ENCODE results near the gene AP1AR.
"Not testable (repeated sequence)": the region's sequence is repeated elsewhere in the genome, so short reads cannot be mapped to it uniquely, and the experiment has no call there.

The AP1AR gene

GRCh38 chr4:112279025-112279881 lies 47.7 kb downstream of the AP1AR start:
- DNase-seq (ENCODE audit: low spot score): no peak

- no peak for DNase-seq (ENCODE audit: low spot score)
Measured at GRCh38 chr4:112279882-112280315, 48.3 kb downstream of the AP1AR start.

GRCh38 chr4:112280386-112281056 lies 48.9 kb downstream of the AP1AR start:
- no peak for DNase-seq (ENCODE audit: low spot score)

GRCh38 chr4:112281895-112282398 lies 50.4 kb downstream of the AP1AR start:
- not testable (repeated sequence) for DNase-seq (ENCODE audit: low spot score)

- no peak for DNase-seq (ENCODE audit: low spot score)
Measured at GRCh38 chr4:112282860-112283667, 51.5 kb downstream of the AP1AR start.

- no peak for DNase-seq (ENCODE audit: low spot score)
Measured at GRCh38 chr4:112284166-112284565, 52.6 kb downstream of the AP1AR start.

- DNase-seq (ENCODE audit: low spot score): no peak
Measured at GRCh38 chr4:112284662-112285411, 53.2 kb downstream of the AP1AR start.

- DNase-seq (ENCODE audit: low spot score): no peak
Measured at GRCh38 chr4:112287258-112287989, 55.8 kb downstream of the AP1AR start.

GRCh38 chr4:112288455-112288854 lies 56.9 kb downstream of the AP1AR start:
- DNase-seq (ENCODE audit: low spot score): no peak

GRCh38 chr4:112289407-112290253 lies 58.0 kb downstream of the AP1AR start:
- no peak for DNase-seq (ENCODE audit: low spot score)

- DNase-seq (ENCODE audit: low spot score): no peak
Measured at GRCh38 chr4:112290341-112290740, 58.8 kb downstream of the AP1AR start.

- DNase-seq (ENCODE audit: low spot score): no peak
Measured at GRCh38 chr4:112296949-112297880, 65.6 kb downstream of the AP1AR start, which contains the start of gene ALPK1. Gene ALPK1 (plus strand): TSS chr4:112297369.

GRCh38 chr4:112299721-112300120 lies 68.1 kb downstream of the AP1AR start:
- no peak for DNase-seq (ENCODE audit: low spot score)

GRCh38 chr4:112302320-112303274 lies 71.0 kb downstream of the AP1AR start:
- no peak for DNase-seq (ENCODE audit: low spot score)

GRCh38 chr4:112305477-112305876 lies 73.9 kb downstream of the AP1AR start:
- DNase-seq (ENCODE audit: low spot score): not testable (repeated sequence)

GRCh38 chr4:112309263-112309791 lies 77.7 kb downstream of the AP1AR start:
- not testable (repeated sequence) for DNase-seq (ENCODE audit: low spot score)

GRCh38 chr4:112311516-112311915 lies 79.9 kb downstream of the AP1AR start:
- no peak for DNase-seq (ENCODE audit: low spot score)
